GDM1 (cell line): ENCODE results near the gene PATJ.
"Not testable (repeated sequence)": the region's sequence is repeated elsewhere in the genome, so short reads cannot be mapped to it uniquely, and the experiment has no call there.

Source experiments
- DNase-seq: peaks from one replicate; lab custom pipeline; 2025; lab: John Stamatoyannopoulos, UW

PATJ gene

GRCh38 chr1:62093261-62093660, 351.0 kb downstream of the PATJ start:
- no peak for DNase-seq

GRCh38 chr1:62097464-62097863, 355.2 kb downstream of the PATJ start:
- no peak for DNase-seq

GRCh38 chr1:62100442-62100841, 358.2 kb downstream of the PATJ start:
- DNase-seq: no peak

GRCh38 chr1:62103846-62104245, 361.6 kb downstream of the PATJ start:
- DNase-seq: no peak

GRCh38 chr1:62107923-62108322, 365.6 kb downstream of the PATJ start:
- DNase-seq: no peak

GRCh38 chr1:62109124-62109523, 366.8 kb downstream of the PATJ start:
- no peak for DNase-seq

GRCh38 chr1:62110198-62110817, 368.0 kb downstream of the PATJ start:
- DNase-seq: no peak

GRCh38 chr1:62111084-62111483, 368.8 kb downstream of the PATJ start:
- no peak for DNase-seq

GRCh38 chr1:62113507-62113906, 371.2 kb downstream of the PATJ start:
- DNase-seq: no peak

- DNase-seq: no peak
Measured at GRCh38 chr1:62117018-62117750, 374.9 kb downstream of the PATJ start.

- no peak for DNase-seq
Measured at GRCh38 chr1:62126579-62127290, 384.5 kb downstream of the PATJ start.

- DNase-seq: no peak
Measured at GRCh38 chr1:62128745-62129144, 386.5 kb downstream of the PATJ start.

- DNase-seq: peak; percentile 43
Measured at GRCh38 chr1:62131093-62131725, 388.9 kb downstream of the PATJ start.

GRCh38 chr1:62138029-62138428, 395.7 kb downstream of the PATJ start:
- DNase-seq: no peak

- DNase-seq: no peak
Measured at GRCh38 chr1:62139410-62139809, 397.1 kb downstream of the PATJ start.

GRCh38 chr1:62140666-62141065, 398.4 kb downstream of the PATJ start:
- DNase-seq: no peak

- no peak for DNase-seq
Measured at GRCh38 chr1:62142496-62142895, 400.2 kb downstream of the PATJ start.

- DNase-seq: peak; percentile 3
Measured at GRCh38 chr1:62144238-62144831, 402.1 kb downstream of the PATJ start.

GRCh38 chr1:62159940-62160348, 417.7 kb downstream of the PATJ start:
- DNase-seq: no peak

GRCh38 chr1:62161711-62162110, 419.4 kb downstream of the PATJ start:
- no peak for DNase-seq

GRCh38 chr1:62170380-62170779, 428.1 kb downstream of the PATJ start:
- not testable (repeated sequence) for DNase-seq

- peak; percentile 5 for DNase-seq
Measured at GRCh38 chr1:62175568-62176179, 433.4 kb downstream of the PATJ start.
